Stimulated activated CD8-positive, alpha-beta memory T cell treated with anti-CD3 and anti-CD28 coated beads, Interleukin-7, amount 100 ng/mL, for 48 hours (primary cell): ENCODE results near the gene CHRM1.
"Not testable (repeated sequence)": the region's sequence is repeated elsewhere in the genome, so short reads cannot be mapped to it uniquely, and the experiment has no call there.

Experiments
- DNase-seq, 2 donors: peaks; one replicate each; pipeline ENCODE4 v3.0.0-alpha.2; 2020; ENCODE audit warnings: low read depth in 1 of 2; ENCODE audit errors: extremely low read depth in 1 of 2

Gene CHRM1, protein sequence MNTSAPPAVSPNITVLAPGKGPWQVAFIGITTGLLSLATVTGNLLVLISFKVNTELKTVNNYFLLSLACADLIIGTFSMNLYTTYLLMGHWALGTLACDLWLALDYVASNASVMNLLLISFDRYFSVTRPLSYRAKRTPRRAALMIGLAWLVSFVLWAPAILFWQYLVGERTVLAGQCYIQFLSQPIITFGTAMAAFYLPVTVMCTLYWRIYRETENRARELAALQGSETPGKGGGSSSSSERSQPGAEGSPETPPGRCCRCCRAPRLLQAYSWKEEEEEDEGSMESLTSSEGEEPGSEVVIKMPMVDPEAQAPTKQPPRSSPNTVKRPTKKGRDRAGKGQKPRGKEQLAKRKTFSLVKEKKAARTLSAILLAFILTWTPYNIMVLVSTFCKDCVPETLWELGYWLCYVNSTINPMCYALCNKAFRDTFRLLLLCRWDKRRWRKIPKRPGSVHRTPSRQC

DNA sequence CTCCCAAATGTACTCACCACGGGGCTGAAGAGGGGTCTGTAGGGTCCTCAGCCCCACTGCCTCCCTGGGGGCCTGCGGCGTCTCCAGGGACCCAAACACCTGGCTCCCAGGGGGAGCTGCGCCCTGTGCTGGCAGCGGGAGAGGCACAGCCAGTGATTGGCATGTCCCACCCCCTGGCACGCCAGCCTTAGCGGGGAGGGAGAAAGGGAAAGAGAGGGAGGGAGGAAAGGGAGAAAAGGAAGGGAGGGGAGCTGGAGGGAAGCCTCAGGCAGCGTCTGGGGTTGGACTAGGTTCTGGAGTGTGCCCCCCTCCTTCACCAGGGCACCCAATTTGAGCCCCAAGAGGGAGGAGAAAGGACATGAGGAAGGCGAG is at the start of gene CHRM1:
Gene CHRM1, minus strand, starts transcription at position 163 of the 372 bp plus-strand sequence. CDS start 10,263 bp downstream, outside the sequence.
- no peak for DNase-seq

DNA sequence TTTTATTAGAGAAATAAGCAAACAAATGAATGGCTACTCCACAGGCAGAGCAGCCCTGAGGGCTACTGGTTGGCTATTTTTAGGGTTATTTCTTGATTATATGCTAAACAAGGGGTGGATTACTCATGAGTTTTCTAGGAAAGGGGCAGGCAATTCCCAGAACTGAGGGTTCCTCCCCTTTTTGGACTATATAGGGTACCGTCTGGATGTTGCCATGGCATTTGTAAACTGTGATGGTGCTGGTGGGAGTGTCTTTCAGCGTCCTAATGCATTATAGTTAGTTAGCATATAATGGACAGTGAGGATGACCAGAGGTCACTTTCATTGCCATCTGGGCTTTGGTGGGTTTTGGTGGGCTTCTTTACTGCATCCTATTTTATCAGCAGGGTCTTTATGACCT is 44.4 kb upstream of the CHRM1 start:
- DNase-seq: no peak

DNA sequence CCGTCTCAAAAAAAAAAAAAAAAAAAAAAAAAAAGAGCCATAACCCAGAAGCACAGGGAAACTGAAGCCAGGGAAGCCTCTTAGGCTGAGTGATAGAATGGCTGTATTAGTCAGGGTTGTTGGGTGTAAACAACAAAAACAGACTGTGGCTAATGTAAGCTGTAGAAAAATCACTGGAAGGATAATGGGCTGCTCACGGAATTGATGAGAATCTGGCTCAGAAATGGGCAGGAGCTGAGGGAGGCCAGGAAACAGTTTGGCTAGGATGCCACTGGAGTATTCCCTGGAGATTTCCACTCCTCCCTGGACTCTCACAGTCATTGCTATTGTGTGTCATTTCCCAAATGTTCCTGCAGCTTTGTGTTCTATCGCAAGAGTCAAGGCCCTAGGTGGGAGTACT is 41.2 kb upstream of the CHRM1 start:
- no peak for DNase-seq

DNA sequence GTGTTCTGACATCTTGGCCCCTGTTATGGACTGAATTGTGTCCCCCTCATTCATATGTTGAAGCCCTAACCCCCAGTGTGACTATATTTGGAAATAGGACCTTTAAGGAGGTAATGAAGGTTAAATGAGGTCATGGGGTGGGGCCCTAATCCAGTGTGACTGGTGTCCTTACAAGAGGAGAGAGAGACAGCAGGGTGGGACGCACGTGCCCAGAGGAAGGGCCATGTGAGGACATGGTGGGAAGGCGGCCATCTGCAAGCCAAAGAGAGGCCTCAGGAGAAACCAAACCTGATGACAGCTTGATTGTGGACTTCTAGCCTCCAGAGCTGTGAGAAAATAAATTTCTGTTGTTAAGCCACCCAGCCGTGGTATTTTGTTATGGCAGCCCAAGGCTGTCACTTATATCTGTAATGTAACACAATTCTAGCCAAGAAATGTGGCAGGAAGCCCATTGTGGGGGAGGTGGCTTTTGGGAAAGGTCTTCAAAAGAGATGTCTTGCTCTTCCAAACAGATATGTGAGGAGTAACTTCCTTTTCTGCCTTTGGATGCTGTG is 39.9 kb upstream of the CHRM1 start:
- DNase-seq: no peak

DNA sequence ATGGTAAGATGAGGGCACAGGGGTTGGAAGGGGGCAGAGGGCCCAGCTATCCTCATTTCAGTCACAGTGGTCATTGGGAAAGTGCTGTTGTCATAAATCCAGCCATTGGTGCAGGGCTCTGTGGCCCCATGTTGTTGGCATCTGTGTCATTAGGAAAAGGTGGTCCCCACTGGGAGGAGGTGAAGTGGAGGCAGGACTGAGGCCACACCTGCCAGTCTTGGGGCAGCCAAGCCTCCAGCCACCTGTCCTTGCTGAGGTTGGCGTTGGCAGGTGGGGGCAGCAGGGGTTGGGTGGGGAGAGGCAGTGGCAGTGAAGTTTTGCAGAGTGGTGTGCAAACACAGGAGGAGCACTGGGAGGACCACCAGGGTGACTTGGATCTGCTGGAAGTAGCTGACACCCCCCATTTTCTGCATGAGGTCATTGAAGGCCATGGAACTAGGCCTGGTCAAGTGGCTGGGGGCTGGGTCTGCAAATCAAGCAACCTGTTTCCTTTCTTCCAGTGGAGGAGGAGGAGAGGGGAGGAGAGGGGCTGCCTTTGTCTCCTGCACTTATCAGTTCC is 38.3 kb upstream of the CHRM1 start:
- DNase-seq: no peak

DNA sequence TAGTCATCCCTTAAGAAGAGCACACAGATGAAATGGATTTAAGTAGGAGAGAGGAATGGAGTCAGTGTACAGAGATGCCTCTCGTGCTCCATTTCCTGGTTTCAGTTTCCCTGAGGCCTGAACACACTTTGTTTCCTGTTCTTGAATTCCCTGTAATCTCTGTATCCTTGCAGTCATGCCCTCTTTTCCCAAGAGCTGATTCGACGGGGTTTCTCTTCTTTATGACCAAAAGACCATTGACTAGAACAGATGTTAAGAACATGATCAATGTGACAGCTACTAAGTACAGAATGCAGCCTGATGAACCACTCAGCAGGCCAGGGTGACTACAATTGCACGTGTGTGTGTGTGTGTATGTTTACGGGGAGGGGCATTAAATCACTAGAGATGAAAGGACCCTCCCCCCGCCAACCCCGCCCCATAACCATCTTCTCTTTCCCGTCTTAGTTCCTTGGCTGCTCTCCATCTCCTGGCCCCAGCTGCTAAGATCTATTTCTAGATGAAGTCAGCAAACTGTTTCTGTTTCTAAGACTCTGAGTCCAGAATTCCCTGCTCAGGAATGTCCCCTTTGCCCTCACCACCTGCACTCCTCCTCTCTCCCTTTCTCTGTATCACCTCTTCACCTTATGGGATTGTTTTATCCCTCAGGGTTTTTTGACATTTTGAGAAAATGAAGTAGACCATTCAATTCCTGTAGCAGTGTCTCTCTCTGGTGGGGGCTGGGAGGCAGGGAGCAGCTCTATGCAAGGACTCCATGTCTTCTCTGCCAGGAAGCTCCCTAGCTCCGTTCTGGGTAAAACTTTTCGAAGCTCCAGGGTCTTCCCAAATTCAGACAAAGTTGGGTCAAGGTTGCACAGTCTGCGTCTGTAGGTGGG is 37.6 kb upstream of the CHRM1 start:
- DNase-seq: no peak

DNA sequence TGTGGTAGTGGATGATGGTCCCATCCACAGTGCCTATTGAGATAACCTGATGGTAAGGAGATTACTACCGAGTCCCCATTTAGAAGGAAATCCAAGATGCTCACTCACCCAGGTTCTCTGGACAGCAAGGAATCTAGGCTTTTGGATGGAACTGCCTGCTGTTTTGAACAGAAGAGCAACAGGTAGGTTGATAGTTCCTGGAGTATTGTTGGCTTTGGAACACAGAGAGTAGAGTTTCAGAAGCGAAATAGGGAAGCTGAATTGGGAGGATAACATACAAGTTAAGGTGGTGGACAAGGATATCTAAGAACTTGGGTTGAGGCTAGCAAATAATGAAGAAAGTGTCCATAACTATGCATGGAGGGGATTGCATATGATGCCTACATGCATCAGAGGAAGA is 36.0 kb upstream of the CHRM1 start:
- DNase-seq: no peak

DNA sequence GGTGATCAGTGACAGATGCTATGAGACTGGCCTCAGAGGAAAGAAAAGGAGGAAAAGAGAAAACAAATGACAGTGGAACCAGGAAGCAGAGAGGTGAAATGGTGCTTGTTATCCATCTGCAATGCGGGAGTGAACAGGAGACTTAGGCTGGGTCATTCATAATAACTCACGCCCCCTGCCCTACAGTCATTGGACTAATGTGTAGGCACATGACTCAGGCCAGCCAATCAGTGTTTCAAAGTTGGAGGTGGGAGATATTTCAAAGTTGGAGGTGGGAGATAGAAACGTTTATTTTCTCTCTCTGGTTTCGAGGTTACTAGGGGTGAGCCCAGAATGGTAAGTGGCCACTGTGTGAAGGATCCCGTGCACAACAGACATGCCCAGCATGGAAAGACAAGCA is 33.3 kb upstream of the CHRM1 start:
- no peak for DNase-seq

- DNase-seq: no peak
These were observed 32.6 kb upstream of the CHRM1 start for GRCh38 chr11:62953811-62954210.

- DNase-seq: no peak
These were observed 27.7 kb upstream of the CHRM1 start for GRCh38 chr11:62948765-62949320.

DNA sequence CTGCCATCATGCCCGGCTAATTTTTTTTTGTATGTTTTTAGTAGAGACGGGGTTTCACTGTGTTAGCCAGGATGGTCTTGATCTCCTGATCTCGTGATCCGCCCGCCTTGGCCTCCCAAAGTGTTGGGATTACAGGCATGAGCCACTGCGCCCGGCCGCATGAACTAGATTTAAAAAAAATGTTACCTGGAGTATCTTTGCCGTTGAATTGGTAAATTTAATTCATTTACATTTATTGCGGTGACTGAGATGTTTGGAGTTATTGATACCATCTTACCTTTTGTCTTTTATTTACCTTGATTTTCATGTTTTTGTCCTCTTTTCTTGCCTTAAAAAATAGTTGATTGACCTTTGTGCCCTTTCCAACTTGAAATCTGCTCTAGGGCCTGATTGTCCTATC is 24.4 kb upstream of the CHRM1 start:
- not testable (repeated sequence) for DNase-seq

GRCh38 chr11:62937528-62937927 is 16.4 kb upstream of the CHRM1 start:
- not testable (repeated sequence) for DNase-seq

DNA sequence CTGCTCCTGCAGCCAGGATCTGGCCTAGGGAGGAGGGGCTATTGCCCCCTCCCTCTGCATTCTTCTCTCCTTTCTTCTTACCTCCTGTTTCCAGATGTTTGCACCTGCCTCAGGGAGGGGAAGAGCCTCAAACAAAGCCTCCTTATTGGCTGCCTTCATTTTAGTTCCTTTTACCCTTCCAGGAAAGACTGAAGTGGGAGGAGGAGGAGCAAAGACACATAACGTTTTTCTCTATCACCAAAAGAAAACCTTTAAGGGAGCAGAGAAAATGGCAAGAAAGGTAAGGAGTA is 13.3 kb upstream of the CHRM1 start:
- DNase-seq: no peak

- DNase-seq: no peak
These were observed 12.8 kb upstream of the CHRM1 start for GRCh38 chr11:62933750-62934495.

DNA sequence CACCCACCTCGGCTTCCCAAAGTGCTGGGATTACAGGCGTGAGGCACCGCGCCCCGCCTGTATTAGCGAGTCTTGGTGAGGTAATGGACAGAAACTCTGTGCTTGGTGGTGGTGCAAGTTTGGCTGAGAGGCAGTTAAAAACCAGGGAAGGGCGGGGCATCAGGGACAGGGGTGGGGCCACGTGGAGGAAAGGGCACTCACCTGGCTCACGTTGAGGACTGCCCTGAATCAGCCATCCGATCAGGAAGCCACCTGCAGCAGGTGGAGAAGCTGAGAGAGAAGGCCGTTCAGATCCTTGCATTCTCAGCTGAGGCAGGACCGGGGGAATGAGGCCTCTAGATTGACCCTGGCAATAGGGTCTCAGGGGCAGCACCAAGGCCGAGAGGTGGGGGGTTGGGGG is 12.1 kb upstream of the CHRM1 start:
- DNase-seq: no peak

DNA sequence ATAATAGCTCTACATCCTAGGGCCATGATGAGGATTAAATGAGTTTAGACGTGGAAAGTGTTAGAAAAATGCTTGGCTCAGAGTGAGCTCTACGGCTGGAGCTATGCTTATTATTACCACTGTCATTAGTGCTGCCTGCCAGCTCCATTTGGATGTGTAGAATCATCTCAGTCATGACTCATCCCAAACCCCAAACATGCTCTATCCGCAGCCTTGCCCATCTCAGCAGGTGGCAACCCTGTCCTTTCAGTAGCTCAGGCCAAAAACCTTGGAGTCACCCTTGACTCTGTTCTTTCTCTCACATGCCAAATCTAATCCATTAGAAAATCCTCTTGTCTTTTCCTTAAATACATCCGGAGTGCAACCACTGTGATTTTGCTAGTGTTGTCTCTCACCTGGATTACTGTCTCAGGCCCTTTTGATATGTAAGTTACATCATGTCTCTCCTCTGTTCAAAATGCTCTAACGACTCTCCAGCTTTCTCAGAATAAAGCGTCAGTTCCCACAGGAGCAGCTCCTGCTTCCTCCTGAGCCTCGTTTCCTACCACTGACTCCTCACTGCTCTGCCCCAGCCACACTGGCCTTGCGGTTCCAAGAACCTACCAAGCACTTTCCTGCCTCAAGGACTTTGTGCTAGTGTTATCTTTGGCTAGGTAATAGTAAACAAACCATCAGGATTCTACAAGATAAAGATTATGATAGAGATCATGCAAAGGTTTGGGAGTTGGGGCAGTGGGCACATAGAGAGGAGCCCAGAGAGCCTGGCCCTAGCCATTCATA is 10.5 kb upstream of the CHRM1 start:
- DNase-seq: no peak

DNA sequence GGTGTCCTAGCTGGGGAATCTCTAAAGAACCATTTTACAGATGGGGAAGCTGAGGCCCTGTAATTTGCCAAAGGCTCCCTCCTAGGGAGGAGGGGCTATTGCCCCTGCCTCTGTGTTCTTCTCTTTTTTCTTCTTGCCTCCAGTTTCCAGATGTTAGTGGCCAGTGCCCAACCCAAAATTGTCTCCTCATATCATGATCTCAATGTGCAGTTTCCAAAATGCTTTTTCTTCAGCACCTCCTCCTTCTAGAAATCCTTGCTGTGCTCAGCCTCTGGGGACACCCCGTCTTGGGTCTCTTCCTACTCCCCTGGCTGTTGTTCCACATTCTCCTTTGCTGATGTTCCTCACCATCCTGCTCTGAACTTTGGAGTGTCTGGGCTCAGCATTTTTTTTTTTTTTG is 9.5 kb upstream of the CHRM1 start:
- DNase-seq: no peak

DNA sequence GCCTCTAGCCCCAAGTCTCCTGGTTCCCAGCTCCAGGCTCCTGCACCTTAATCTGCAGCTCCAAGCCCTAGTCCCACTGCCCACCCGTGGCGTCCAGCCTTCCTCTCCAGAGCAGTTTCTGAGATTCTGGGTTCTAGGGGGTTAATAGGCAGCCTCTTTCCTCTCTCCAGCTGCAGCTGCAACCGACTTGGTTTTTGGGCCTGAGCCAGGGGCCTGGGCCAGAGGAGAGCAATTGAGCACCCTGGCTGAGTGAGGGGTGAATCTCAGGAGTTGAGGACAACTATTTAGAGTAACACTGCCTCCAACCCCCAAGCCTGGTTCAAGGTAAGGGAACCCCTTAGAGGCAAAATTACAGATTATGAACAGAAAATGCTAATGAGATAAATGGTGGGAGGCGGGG is 9.0 kb upstream of the CHRM1 start:
- DNase-seq: no peak

DNA sequence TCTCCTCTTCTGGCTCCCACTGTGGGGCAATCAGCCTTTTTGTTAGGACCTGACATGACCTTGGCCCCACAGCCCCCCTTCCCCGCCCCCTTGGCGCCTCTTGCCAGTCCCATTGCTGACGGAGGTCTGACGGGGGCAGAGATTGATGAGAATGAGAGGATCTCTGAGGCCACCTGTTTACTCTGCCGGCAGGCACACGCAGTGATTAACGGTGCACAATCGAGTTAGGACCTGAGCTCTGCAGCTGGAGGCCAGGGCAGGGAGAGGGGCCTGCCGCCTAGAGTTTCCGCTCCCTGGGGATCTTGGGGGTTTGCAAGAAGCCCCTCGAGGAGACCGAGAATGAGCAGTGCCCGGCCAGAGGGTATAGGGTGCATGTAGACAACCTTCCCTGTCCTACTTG is 6.8 kb upstream of the CHRM1 start:
- no peak for DNase-seq
